CD4-positive, alpha-beta T cell treated with Interferon alpha-2 for 1 hour (primary cell): ENCODE data around the gene AGPAT2.
A peak's percentile ranks its signal among the peaks of the same experiment; 100 is the strongest.

Experiments
- DNase-seq, 2 donors: peaks; one replicate each; pipeline ENCODE4 v3.0.0-alpha.2; 2020 to 2022

Gene AGPAT2

DNA sequence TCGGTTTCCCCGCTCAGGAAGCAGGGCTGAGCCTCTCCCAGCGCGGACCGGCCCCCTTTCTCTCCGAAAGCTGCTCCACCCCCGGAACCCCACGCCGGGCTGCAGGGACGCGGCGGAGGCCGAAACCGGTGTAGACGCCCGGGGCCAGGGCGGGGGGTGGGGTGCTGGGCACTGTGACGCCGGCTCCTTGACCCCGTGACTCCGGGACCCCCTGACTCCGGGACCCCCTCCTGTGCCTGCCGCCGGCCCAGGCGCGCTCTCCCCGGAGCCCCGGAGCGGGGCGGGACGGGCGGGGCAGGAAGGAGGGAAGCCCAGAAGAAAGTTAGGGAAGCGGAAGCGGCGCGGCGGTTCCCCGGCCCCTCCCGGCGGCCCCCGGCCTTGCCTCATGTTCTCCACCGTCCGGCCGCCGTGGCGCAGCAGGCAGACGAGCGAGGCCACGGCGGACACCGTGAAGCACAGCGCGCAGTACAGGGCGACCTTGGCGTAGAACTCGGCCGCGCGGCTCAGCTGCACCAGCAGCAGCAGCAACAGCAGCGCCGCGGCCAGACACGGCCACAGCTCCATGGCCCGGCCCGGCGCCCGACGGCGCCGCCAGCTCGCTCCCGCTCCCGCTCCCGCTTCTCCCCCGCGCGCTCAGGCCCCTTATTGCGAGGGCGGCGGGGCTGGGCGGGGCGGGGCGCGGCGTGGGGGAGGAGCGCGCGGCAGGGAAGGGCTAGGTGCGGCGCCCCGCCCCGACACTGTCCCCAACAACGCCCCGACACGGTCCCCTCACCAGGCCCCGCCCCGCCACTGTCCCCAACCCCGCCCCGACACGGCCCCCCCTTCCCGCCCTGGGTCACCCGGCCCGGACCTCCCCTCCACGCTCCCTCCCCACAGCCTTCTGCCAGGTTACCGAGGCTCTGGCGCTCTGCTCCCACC lies at the start of gene AGPAT2:
Gene AGPAT2, minus strand, starts transcription at position 664 of the 918 bp plus-strand sequence. Its CDS starts 100 bp downstream, at position 564.
- peak; percentile 70 to 74 for DNase-seq

GRCh38 chr9:136735812-136736480 lies 48.7 kb upstream of the AGPAT2 start:
- no peak for DNase-seq

GRCh38 chr9:136734837-136735496 lies 47.7 kb upstream of the AGPAT2 start:
- no peak for DNase-seq

- DNase-seq = no peak
Observed at GRCh38 chr9:136733611-136734010, 46.4 kb upstream of the AGPAT2 start.

- no peak for DNase-seq
Observed at GRCh38 chr9:136732444-136733178, 45.4 kb upstream of the AGPAT2 start.

- no peak for DNase-seq
Observed at GRCh38 chr9:136729926-136730325, 42.7 kb upstream of the AGPAT2 start.

DNA sequence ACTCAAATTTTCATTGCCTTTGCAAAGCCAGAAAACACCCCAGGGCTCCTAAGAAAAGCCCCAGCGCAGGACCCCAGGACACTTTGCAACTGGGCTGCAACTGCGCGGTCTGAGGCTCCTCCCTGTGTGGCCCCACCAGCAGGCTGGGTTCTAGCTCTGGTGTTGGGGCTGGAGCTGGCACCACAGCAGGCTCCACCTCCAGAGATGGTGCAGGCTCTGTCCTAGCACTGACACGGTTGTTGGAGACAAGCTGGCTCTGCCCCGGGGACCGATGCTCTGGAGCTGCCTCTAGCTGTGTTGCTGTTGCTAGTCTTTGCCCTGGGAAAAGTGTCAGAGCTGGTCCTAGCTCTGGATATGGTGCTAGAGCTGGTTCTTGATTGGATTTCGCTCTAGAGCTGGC lies 41.9 kb upstream of the AGPAT2 start:
- no peak for DNase-seq

- DNase-seq = no peak
Observed at GRCh38 chr9:136728548-136729123, 41.4 kb upstream of the AGPAT2 start.

- DNase-seq = peak; percentile 88 to 93
Observed at GRCh38 chr9:136728080-136728547, 40.9 kb upstream of the AGPAT2 start.

GRCh38 chr9:136726631-136727191 lies 39.5 kb upstream of the AGPAT2 start:
- DNase-seq = peak; percentile 50 to 65

DNA sequence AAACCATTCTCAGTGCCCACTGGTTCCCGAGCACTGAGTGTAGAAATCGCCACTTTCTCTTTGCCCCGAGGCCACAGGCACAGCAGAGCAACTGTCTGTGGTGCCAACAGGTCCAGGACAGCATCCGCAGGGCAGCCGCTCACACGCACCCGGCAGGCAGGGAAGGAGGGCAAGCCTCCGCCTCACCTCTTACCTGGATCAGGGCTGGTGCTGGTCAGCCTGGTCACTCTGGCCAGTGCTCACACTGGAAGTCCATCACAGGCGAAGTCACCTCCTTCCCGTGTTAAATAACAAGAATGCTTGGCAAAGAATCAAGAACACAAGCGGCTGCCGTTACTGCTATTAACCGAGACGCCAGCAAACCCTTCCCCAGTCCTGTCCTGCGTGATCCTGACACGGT lies 38.9 kb upstream of the AGPAT2 start:
- no peak for DNase-seq

GRCh38 chr9:136725612-136726011 lies 38.4 kb upstream of the AGPAT2 start:
- DNase-seq = no peak

DNA sequence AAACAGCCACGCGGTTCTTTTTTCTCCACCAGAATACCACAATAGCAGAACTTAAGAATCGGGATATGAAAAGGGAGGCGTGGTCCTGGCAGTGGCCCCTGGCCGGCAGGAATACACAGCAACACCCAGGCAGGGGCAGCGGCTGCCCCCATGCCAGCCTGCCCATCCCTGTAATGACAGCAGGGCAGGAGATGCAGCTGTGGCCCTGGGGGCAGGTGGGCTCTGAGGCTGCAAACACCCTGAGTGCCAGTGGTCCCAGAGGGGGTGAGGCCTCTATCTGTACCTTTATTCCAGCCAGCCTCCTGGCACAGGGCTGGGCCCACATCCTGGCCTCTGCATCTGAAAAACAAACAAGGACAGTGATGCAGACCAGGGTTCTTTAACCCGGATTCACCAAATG lies 37.5 kb upstream of the AGPAT2 start:
- no peak for DNase-seq

- DNase-seq = no peak
Observed at GRCh38 chr9:136723989-136724388, 36.7 kb upstream of the AGPAT2 start.

- DNase-seq = no peak
Observed at GRCh38 chr9:136723362-136723976, 36.2 kb upstream of the AGPAT2 start.

DNA sequence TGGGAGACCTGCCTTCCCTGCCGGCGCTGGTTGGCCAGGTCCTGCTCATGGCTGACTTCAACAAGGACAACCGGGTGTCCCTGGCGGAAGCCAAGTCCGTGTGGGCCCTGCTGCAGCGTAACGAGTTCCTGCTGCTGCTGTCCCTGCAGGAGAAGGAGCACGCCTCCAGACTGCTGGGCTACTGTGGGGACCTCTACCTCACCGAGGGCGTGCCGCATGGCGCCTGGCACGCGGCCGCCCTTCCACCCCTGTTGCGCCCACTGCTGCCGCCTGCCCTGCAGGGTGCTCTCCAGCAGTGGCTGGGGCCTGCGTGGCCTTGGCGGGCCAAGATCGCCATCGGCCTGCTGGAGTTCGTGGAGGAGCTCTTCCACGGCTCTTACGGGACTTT lies 35.7 kb upstream of the AGPAT2 start:
- DNase-seq = no peak

DNA sequence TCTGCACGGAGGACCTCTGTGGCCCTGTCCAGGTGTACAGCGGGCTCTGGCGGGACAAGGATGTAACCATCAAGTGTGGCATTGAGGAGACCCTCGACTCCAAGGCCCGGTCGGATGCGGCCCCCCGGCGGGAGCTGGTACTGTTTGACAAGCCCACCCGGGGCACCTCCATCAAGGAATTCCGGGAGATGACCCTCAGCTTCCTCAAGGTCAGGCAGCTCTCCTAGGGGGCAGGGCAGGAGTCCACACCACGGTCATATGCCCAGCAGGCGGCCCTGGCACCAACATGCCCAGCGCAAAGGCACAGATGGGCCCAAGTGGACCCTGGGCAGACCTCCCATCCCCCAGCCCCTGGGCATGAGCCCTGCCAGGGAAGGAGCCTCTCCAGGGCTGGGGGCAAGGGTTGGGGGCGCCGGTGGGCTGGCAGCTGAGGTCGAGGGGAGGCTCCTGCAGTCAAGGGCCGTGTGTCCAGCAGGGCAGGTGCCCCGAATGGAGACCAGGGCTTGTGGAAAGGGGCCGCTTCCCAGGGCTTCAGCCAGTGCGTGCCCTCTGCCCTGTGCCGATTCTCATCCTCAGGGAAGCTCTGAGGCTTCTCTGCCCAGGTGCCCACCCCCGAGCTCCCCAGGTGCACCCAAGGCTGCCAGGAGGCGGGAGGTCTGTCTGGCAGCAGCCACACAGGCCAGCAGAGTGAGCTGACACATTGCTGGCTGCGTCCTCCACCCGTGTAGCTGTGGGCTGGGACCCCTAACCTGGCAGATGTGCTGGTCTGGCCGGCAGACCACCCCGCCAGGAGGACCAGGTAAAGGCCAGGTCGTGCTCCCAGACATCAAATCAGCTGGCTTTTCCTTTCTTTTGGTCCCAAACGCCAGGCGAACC lies 35.1 kb upstream of the AGPAT2 start:
- DNase-seq = no peak

DNA sequence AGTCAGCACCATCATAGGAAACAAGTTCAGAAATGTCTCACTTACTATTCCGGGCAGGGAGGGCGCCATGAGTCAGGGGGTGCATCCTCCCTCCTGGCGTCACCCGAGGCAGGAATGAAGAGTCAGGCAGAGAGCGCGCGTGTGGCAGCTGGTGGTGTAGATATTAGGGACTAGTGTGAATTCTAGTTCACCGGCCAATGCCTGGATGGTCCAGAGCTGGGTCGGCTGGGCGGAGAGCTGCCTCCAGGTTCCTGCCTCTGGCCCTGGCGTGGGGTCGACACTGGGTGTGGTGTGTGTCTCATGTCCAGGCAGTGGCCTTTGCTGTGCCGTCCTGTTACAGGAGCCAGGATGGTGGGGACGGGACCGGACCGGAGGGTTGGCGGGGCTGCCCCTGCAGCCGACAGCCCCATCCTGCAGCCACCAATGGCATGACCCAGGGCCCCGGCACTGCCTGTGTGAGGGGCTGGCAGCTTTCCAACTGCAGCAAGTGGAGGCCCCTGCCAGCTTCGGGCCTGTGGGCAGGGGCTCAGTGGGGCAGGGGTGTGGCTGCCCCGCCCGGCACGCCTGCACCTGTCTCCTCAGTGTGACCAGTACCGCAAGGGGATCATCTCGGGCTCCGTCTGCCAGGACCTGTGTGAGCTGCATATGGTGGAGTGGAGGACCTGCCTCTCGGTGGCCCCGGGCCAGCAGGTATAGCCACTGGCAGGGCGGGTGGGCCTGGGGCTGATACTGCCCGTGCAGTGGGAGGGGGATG lies 34.3 kb upstream of the AGPAT2 start:
- DNase-seq = no peak

GRCh38 chr9:136720898-136721338 lies 33.7 kb upstream of the AGPAT2 start:
- DNase-seq = no peak
